ENCODE data around the gene MAPKAP1.

MAPKAP1 gene

GRCh38 chr9:125434986-125435775 lies 271.8 kb downstream of the MAPKAP1 start:
- H3K27ac ChIP-seq = no peak overlapping the region
- no peak for DNase-seq (ENCODE audit: low spot score)
- POLR2A ChIA-PET (ENCODE audit: low non-redundant PET) = no interaction called here
- CTCF ChIA-PET = interaction anchor here (0.5 to 0.6 kb wide), 2 partner anchors 15 to 1105 kb away, joined by 3 to 9 read pairs; no protein-coding TSS in a partner anchor
- TF ChIP-seq CTCF (conservative IDR thresholded peaks at IDR 0.05; ENCODE audit: low read depth) = no peak

- ChIA-PET CTCF (no interaction called here), POLR2A (ENCODE audit: low non-redundant PET) (no interaction called here)
- no peak for DNase-seq (ENCODE audit: low spot score)
- TF ChIP-seq CTCF (conservative IDR thresholded peaks at IDR 0.05; ENCODE audit: low read depth) = no peak
- no peak overlapping the region for H3K27ac ChIP-seq
Measured at GRCh38 chr9:125433461-125434011, 273.5 kb downstream of the MAPKAP1 start.

GRCh38 chr9:125432715-125433385 lies 274.2 kb downstream of the MAPKAP1 start:
- H3K27ac ChIP-seq = no peak overlapping the region
- ChIA-PET CTCF (no interaction called here), POLR2A (ENCODE audit: low non-redundant PET) (no interaction called here)
- DNase-seq (ENCODE audit: low spot score) = no peak
- no peak for TF ChIP-seq CTCF (conservative IDR thresholded peaks at IDR 0.05; ENCODE audit: low read depth)

- no peak overlapping the region; the same call in 1 of the 2 replicates for H3K27ac ChIP-seq
- ChIA-PET CTCF (no interaction called here), POLR2A (ENCODE audit: low non-redundant PET) (interaction anchor here (0.6 kb wide), 1 partner anchor 17 kb away, joined by 3 read pairs; no protein-coding TSS in a partner anchor)
- no peak for DNase-seq (ENCODE audit: low spot score)
- no peak for TF ChIP-seq CTCF (conservative IDR thresholded peaks at IDR 0.05; ENCODE audit: low read depth)
Measured at GRCh38 chr9:125431741-125432271, 275.2 kb downstream of the MAPKAP1 start.

- no peak for DNase-seq (ENCODE audit: low spot score)
- no peak for TF ChIP-seq CTCF (conservative IDR thresholded peaks at IDR 0.05; ENCODE audit: low read depth)
- ChIA-PET POLR2A (ENCODE audit: low non-redundant PET) (no interaction called here), CTCF (interaction anchor here (0.5 kb wide), 1 partner anchor 1123 kb away, joined by 3 read pairs; no protein-coding TSS in a partner anchor)
- H3K27ac ChIP-seq = no peak overlapping the region
Measured at GRCh38 chr9:125431012-125431305, 276.0 kb downstream of the MAPKAP1 start.

GRCh38 chr9:125430161-125431011 lies 276.6 kb downstream of the MAPKAP1 start:
- ChIA-PET POLR2A (ENCODE audit: low non-redundant PET) (no interaction called here), CTCF (interaction anchor here (0.5 to 1.2 kb wide), 2 partner anchors 23 to 1124 kb away, joined by 3 read pairs; no protein-coding TSS in a partner anchor)
- H3K27ac ChIP-seq = no peak overlapping the region
- no peak for DNase-seq (ENCODE audit: low spot score)
- TF ChIP-seq CTCF (conservative IDR thresholded peaks at IDR 0.05; ENCODE audit: low read depth) = no peak

Measured in RWPE1 (cell line).